GM18870 (cell line): Measurements from ENCODE around the gene FCHSD2.
A peak's percentile ranks its signal among the peaks of the same experiment; 100 is the strongest.

Experiments
- ATAC-seq: cut with Tn5 transposase; IDR thresholded peaks from one replicate; pipeline ENCODE4 v1.9.1; 2021; ENCODE audit warnings: moderate library complexity; ENCODE audit not compliant: unreplicated experiment

The FCHSD2 gene

GRCh38 chr11:72826942-72827480, 315.1 kb downstream of the FCHSD2 start:
- ATAC-seq, result no peak

GRCh38 chr11:72826191-72826941, 315.8 kb downstream of the FCHSD2 start:
- ATAC-seq, result no peak

- ATAC-seq, result no peak
These were observed 316.5 kb downstream of the FCHSD2 start for GRCh38 chr11:72825661-72826060.

GRCh38 chr11:72824811-72825505, 317.2 kb downstream of the FCHSD2 start:
- ATAC-seq, result no peak

GRCh38 chr11:72824020-72824419, 318.1 kb downstream of the FCHSD2 start:
- no peak for ATAC-seq

GRCh38 chr11:72823105-72823804, 318.9 kb downstream of the FCHSD2 start:
- ATAC-seq, result no peak

- ATAC-seq, result no peak
These were observed 320.0 kb downstream of the FCHSD2 start for GRCh38 chr11:72821920-72822799.

- ATAC-seq, result no peak
These were observed 320.7 kb downstream of the FCHSD2 start for GRCh38 chr11:72821221-72821919.

GRCh38 chr11:72820439-72821139, 321.5 kb downstream of the FCHSD2 start:
- no peak for ATAC-seq

- no peak for ATAC-seq
These were observed 323.1 kb downstream of the FCHSD2 start for GRCh38 chr11:72818971-72819370.

- ATAC-seq, result no peak
These were observed 324.2 kb downstream of the FCHSD2 start for GRCh38 chr11:72817966-72818365.

- no peak for ATAC-seq
These were observed 325.6 kb downstream of the FCHSD2 start for GRCh38 chr11:72816404-72816990.

GRCh38 chr11:72815110-72815618, 327.0 kb downstream of the FCHSD2 start:
- ATAC-seq, result no peak

- peak; percentile 29 for ATAC-seq
These were observed 327.6 kb downstream of the FCHSD2 start, which contains the start of gene ATG16L2 for GRCh38 chr11:72814286-72815109. ATG16L2 (plus strand) TSS chr11:72814411; CDS start chr11:72814446, 35 bp downstream.

- ATAC-seq, result peak; percentile 34
These were observed 328.3 kb downstream of the FCHSD2 start for GRCh38 chr11:72813740-72814285.

- no peak for ATAC-seq
These were observed 329.0 kb downstream of the FCHSD2 start for GRCh38 chr11:72812967-72813739.

- no peak for ATAC-seq
These were observed 329.5 kb downstream of the FCHSD2 start for GRCh38 chr11:72812604-72812966.
